ENCODE data around the gene TMEM92.

DNA sequence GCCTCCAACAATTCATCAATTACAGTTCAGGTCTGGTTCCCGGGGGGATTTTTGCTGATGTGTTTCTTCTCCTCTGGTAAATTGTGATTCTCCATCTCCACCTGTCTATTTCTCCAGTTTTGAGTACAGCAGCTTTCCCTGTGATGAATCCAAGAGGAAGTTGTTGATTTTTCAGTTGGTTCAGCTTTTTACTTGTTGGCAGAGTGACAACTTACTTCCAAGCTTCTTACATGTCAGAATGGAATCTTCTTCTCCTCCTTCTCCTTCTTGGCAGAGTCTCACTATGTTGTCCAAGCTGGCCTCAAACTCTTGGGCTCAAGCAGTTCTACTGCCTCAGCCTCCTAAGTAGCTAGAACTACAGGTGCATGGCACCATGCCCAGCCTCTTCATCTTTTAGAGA is 33.4 kb upstream of the TMEM92 start:
- TF ChIP-seq, protein P1, sequence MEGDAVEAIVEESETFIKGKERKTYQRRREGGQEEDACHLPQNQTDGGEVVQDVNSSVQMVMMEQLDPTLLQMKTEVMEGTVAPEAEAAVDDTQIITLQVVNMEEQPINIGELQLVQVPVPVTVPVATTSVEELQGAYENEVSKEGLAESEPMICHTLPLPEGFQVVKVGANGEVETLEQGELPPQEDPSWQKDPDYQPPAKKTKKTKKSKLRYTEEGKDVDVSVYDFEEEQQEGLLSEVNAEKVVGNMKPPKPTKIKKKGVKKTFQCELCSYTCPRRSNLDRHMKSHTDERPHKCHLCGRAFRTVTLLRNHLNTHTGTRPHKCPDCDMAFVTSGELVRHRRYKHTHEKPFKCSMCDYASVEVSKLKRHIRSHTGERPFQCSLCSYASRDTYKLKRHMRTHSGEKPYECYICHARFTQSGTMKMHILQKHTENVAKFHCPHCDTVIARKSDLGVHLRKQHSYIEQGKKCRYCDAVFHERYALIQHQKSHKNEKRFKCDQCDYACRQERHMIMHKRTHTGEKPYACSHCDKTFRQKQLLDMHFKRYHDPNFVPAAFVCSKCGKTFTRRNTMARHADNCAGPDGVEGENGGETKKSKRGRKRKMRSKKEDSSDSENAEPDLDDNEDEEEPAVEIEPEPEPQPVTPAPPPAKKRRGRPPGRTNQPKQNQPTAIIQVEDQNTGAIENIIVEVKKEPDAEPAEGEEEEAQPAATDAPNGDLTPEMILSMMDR (optimal IDR thresholded peaks at IDR 0.05 in 1 of 3, IDR thresholded peaks at IDR 0.05 in 1 of 3, conservative IDR thresholded peaks at IDR 0.05 in 1 of 3; ENCODE audit: extremely low read depth in 1 of 3, insufficient read depth in 2 of 3, low read length in 3 of 3), result no peak
- TF ChIP-seq EZH2 (IDR thresholded peaks at IDR 0.05; ENCODE audit: low read length), result no peak

Measured in keratinocyte (primary cell).